CD4-positive, alpha-beta T cell treated with Interleukin-12 subunit alpha and Interleukin-12 subunit beta, for 1 hour (primary cell): Measurements from ENCODE around the gene LRRC10.
"Not testable (repeated sequence)": the region's sequence is repeated elsewhere in the genome, so short reads cannot be mapped to it uniquely, and the experiment has no call there.

Source experiments
- DNase-seq: peaks from one replicate; pipeline ENCODE4 v3.0.0-alpha.2; 2020

The LRRC10 gene

DNA sequence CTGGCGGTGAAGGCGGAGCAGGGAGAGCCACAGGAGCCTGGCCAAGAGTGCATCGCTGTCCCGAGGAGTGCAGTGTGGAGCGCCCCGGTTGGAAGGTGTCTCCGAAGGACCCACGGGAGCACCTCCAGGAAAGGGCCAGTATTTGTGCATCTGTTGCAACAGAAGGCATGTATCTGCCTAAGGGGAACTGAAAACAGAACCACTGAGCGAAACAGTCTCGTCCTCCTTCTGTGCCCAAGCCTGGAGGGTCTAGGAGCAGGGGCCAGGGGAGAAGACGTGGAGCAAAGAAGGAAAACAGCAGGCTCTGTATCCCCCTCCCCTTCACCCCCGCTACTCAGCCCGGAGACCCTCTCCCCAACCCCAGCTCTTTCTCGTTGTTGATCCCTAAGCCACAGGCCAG lies 5.3 kb upstream of the LRRC10 start:
- DNase-seq: no peak

GRCh38 chr12:69613351-69613750 lies 2.6 kb upstream of the LRRC10 start:
- DNase-seq: no peak

DNA sequence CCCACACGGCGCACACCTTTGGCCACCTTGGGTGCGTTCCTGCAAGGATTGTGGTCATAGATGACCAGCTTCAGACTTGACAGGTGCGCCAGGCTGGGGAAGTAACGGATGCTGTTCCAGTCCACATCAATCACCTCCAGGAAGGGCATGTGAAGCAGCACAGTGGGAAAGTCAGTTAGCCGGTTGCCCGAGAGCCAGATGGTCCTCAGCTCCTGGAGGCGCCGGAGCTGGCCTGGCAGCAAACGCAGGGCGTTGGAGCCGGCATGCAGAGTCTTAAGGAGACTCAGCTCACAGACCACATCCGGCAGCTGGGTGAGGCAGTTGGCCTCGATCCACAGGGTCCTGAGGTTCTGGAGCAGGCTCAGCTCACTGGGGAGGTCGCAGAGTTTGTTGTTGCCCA lies 581 bp downstream of the LRRC10 start:
- no peak for DNase-seq

DNA sequence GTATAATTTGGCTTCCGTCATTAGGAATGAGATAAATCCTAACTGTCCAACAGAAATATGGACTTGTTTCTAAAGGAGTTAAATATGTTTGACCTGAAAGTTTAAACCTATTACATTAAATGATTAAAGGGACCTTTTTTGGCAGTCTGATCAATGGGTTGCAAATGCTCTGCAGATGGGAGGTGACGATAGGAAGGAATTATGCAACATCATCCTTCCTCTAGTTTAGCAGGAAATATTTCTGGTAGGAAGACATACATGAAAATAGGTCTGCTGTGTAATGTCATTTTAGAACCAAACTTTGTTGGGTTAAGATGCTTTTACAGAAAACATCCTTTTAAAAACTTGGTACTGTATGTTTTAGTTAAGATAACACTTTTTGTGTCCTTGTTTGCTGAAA lies 2.6 kb downstream of the LRRC10 start:
- no peak for DNase-seq

DNA sequence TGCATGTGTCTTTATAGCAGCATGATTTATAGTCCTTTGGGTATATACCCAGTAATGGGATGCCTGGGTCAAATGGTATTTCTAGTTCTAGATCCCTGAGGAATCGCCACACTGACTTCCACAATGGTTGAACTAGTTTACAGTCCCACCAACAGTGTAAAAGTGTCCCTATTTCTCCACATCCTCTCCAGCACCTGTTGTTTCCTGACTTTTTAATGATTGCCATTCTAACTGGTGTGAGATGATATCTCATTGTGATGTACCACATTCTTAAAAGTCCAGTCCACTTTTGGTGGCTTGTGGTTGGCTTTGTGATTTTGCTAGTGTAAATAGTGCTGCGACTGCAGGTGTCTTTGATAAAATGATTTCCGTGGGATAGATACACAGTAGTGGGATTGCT lies 6.4 kb downstream of the LRRC10 start:
- not testable (repeated sequence) for DNase-seq

- not testable (repeated sequence) for DNase-seq
These were observed 7.2 kb downstream of the LRRC10 start for GRCh38 chr12:69603556-69603955.

- no peak for DNase-seq
These were observed 7.8 kb downstream of the LRRC10 start for GRCh38 chr12:69602954-69603353.

- DNase-seq: no peak
These were observed 8.6 kb downstream of the LRRC10 start for GRCh38 chr12:69601962-69602685.

GRCh38 chr12:69600804-69601203 lies 9.9 kb downstream of the LRRC10 start:
- DNase-seq: no peak

DNA sequence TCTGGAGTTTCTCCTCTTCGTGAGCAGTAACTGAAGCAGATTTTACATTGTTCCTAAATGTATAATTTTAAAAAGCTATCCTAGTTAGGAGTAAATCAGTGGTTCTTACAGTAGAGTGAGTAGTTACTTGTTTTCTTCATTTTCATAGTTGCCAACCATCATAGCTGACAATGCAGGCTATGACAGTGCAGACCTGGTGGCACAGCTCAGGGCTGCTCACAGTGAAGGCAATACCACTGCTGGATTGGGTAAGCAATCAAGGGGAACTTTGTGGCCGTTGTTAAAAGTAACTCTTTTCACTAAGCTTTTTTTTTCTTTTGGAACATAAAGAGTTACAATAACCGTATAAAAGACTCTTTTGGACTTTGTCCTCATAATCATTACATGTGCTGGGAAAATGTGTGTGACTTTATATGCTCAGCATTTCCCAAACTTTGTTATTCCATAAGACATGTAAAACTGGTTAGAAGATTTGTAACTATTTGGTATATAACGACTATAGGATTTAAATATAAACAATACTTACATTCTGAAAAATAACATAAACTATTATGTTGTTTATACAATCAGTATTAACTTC lies 12.4 kb downstream of the LRRC10 start:
- no peak for DNase-seq

DNA sequence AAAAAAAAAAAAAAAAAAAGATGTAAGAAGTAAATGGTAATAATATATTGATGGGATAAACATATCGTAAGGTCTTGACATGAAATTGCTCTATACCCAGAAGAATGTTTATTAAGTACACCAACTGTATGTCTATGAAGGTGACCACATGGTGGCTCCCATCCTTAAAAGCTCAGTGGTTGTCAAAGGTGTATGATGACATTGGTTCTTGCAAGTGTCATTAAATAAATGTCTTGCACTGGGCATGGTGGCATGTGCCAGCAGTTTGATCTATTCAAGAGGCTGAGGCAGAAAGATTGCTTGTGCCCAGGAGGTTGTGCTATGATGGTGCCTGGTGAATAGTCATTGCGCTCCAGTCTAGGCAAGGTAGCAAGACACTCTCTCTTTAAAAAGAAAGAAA lies 15.0 kb downstream of the LRRC10 start:
- DNase-seq: no peak

DNA sequence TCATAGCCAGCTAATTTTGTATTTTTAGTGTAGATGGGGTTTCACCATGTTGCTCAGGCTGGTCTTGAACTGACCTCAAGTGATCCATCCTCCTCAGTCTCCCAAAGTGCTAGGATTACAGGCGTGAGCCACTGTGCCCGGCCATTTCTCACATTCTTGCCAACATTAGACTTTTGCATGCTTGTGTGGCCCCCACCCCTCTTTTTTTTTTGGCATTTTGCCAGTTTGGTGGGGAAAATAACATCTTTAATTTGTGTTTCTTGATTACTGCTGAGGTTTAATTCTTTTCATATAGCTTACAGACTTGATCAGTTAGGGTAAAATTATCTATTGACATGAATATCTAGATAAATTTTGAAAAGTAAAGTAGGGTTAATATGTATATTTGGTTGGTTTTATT lies 21.6 kb downstream of the LRRC10 start:
- DNase-seq: no peak

DNA sequence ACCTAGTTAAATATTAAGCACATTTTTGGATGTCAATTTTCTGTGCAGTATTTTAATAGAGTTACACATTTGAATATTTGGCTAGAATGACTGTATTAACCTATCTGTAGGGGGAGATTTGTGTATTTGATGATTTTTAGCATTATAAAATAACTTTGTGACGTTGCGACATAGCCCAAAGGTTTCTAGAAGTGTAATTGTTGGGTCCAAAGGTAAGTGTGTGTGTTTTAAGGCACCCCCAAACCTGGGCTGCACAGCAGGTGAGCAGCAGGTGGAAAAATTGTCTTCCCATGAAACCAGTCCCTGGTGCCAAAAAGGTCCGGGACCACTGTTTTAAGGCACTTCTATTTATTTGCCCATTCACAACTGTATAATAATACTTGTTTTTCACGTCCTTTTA lies 22.2 kb downstream of the LRRC10 start:
- DNase-seq: no peak

- DNase-seq: peak; percentile 96
These were observed 25.3 kb downstream of the LRRC10 start, which contains the start of gene CCT2 for GRCh38 chr12:69585189-69586062. TSS of gene CCT2 (plus strand) at chr12:69585459. CDS start at chr12:69585522, 63 bp downstream.

GRCh38 chr12:69583203-69583602 lies 27.5 kb downstream of the LRRC10 start:
- DNase-seq: no peak

GRCh38 chr12:69580074-69580473 lies 30.6 kb downstream of the LRRC10 start:
- DNase-seq: no peak

GRCh38 chr12:69579029-69579428 lies 31.7 kb downstream of the LRRC10 start:
- DNase-seq: no peak

GRCh38 chr12:69578283-69578682 lies 32.4 kb downstream of the LRRC10 start:
- no peak for DNase-seq

GRCh38 chr12:69575346-69575745 lies 35.4 kb downstream of the LRRC10 start:
- no peak for DNase-seq

DNA sequence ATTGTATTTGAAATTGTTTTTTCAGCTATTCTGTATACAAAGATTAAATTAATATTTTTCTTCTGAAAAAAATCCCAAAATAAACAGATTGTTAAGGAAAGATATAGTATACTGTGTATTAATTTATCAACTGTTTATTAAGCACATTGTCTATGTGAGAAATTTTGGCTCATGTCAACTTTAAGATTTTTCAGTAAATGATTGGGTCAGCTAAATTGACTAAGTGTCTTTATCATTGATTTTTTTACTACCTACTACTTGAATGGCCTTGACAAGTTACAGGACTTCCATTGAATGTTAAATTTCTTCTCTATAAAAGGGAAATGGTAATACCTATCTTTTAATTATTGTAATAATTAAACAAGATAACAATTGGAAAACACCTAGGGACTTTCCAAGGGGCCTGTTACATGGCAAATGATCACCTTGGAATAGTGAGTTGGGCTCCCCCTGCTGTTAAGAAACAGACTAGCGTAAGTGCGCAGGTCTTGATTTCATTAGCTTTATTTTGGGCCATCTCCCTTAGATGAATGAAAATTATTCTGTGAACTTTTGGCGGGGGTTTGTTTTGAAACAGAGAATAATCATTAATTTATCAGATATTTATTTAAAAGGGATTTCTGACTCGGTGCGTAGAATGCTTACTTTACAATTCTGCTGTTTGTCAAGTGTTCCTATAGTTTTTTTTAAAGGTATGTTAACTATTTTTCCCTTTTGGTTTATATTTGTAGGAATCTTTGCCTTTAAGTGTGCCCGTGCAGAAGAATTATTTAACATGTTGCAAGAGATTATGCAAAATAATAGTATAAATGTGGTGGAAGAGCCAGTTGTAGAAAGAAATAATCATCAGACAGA lies 39.9 kb downstream of the LRRC10 start:
- DNase-seq: peak; percentile 79

DNA sequence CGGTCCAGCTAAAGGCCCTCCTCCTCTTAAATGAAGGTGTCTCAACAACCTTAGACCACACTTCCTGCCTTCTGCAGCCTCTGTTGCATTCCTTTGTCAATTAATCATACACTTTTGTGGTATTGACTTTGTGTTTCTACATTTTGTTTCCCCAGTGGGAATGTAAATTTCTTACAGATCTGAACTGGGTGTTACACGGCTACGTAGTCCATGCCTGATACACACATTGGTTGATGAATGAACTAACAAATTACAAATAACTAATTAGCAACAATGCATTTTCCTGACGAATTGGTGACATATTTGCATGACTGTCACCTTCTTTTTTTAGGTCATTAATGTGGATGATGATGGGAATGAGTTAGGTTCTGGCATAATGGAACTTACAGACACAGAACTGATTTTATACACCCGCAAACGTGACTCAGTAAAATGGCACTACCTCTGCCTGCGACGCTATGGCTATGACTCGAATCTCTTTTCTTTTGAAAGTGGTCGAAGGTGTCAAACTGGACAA lies 40.6 kb downstream of the LRRC10 start:
- DNase-seq: no peak

- no peak for DNase-seq
These were observed 41.5 kb downstream of the LRRC10 start for GRCh38 chr12:69569236-69569635.

GRCh38 chr12:69566603-69567002 lies 44.1 kb downstream of the LRRC10 start:
- DNase-seq: no peak
